ENCODE data around the gene RAB27B. TPM values are rescaled to one million over a fixed set of nuclear protein-coding genes. Genes with fewer than 3 reads are reported as not detected.

Gene RAB27B
- polyA plus RNA-seq, 2 of the 4 experiments (the other 2 are of a cell fraction) = 11.0 to 13.2 TPM

GRCh38 chr18:54783139-54783538, 45.1 kb upstream of the RAB27B start (continued):
- TF ChIP-seq BHLHE40 (IDR thresholded peaks at IDR 0.05; ENCODE audit: low read depth, low read length) (no peak), EP300 (IDR thresholded peaks at IDR 0.05) (no peak), CBX2 (IDR thresholded peaks at IDR 0.05; ENCODE audit: borderline replicate concordance, low read depth) (no peak)
- TF ChIP-seq, protein P1, sequence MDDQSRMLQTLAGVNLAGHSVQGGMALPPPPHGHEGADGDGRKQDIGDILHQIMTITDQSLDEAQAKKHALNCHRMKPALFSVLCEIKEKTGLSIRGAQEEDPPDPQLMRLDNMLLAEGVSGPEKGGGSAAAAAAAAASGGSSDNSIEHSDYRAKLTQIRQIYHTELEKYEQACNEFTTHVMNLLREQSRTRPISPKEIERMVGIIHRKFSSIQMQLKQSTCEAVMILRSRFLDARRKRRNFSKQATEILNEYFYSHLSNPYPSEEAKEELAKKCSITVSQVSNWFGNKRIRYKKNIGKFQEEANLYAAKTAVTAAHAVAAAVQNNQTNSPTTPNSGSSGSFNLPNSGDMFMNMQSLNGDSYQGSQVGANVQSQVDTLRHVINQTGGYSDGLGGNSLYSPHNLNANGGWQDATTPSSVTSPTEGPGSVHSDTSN (IDR thresholded peaks at IDR 0.05) = no peak

DNA sequence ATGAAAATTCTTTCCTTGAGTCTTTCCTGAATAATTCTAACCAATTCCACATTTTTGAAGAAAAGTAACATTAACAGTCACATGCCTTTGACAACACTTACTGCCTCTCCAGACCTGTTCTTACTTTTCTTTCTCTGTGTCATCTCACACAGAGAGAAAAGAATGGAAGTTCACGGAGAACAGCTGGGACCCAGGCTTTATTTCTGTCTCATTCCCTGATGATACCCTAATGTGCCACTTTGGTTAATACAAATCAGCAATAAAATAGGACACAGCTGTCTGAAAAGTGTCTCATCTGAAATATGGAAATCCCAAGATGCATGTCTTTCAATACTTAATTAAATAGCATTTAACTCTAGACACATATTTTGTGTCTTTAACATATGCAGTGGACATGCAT, 42.1 kb upstream of the RAB27B start:
- Histone ChIP-seq H3K27ac (0 out of 6 replicates have a peak overlapping the region, but pooled peaks of 1 of the 2 experiments have one; percentile 41), H3K4me3 (no peak overlapping the region), H3K9me3 (no peaks in the 10 kb centered on the region), H3K4me1 (no peaks in the 10 kb centered on the region), H3K4me2 (no peak overlapping the region)
- FAIRE-seq (no peak), DNase-seq (ENCODE audit: low read depth in 1 of 2, low spot score in 1 of 2) (no peak), ATAC-seq (no peak)
- TF ChIP-seq HDAC2 (IDR thresholded peaks at IDR 0.05) (no peak), EHF (CRISPR knock-in tag; IDR thresholded peaks at IDR 0.05) (no peak), REST (IDR thresholded peaks at IDR 0.05) (no peak), ZFP36 (IDR thresholded peaks at IDR 0.05; ENCODE audit: borderline replicate concordance, partially characterized antibody) (no peak), KDM5A (IDR thresholded peaks at IDR 0.05) (no peak), GATA3 (IDR thresholded peaks at IDR 0.05; ENCODE audit: borderline replicate concordance) (no peak), POLR2A (IDR thresholded peaks at IDR 0.05; ENCODE audit: low read length) (no peak)
- ChIA-PET POLR2A (no interaction called here), CTCF (no interaction called here)
- WGBS (ENCODE audit: missing lambda C conversion rate) = 80% methylated on average over 1 of the region's 1 CpG

- Histone ChIP-seq H3K9me3 (no peaks in the 10 kb centered on the region), H3K4me3 (no peak overlapping the region), H3K4me2 (no peak overlapping the region), H3K27ac (0 out of 6 replicates have a peak overlapping the region, but pooled peaks of 1 of the 2 experiments have one; percentile 4), H3K4me1 (no peaks in the 10 kb centered on the region)
- DNase-seq (ENCODE audit: low read depth in 1 of 2, low spot score in 1 of 2) = no peak
- POLR2A ChIA-PET = no interaction called here
- no peak for TF ChIP-seq JUN (IDR thresholded peaks at IDR 0.05)
- TF ChIP-seq TP53 (CRISPR knock-in tag; IDR thresholded peaks at IDR 0.05) = no peak
- no peak for TF ChIP-seq NR3C1 (IDR thresholded peaks at IDR 0.05)
- no peak for TF ChIP-seq ZNF302 (CRISPR knock-in tag; IDR thresholded peaks at IDR 0.05)
- TF ChIP-seq HDAC2 (IDR thresholded peaks at IDR 0.05) = no peak
- TF ChIP-seq CHD2 (IDR thresholded peaks at IDR 0.05; ENCODE audit: low read length, partially characterized antibody) = no peak
- TF ChIP-seq POLR2A (IDR thresholded peaks at IDR 0.05; ENCODE audit: low read length) = no peak
- no peak for TF ChIP-seq KDM5A (IDR thresholded peaks at IDR 0.05)
- no peak for TF ChIP-seq JUNB (IDR thresholded peaks at IDR 0.05)
- TF ChIP-seq HOXB5 (CRISPR knock-in tag; IDR thresholded peaks at IDR 0.05) = no peak
- TF ChIP-seq FOXS1 (CRISPR knock-in tag; IDR thresholded peaks at IDR 0.05) = no peak
- WGBS (ENCODE audit: missing lambda C conversion rate) = 87% methylated on average over 5 of the region's 5 CpGs
- CTCF ChIA-PET = interaction anchor here (0.8 kb wide), 1 partner anchor 16 kb away, joined by 3 read pairs; no protein-coding TSS in a partner anchor
- no peak for ATAC-seq
- no peak for FAIRE-seq
These were observed 41.2 kb upstream of the RAB27B start for GRCh38 chr18:54787121-54787520.

DNA sequence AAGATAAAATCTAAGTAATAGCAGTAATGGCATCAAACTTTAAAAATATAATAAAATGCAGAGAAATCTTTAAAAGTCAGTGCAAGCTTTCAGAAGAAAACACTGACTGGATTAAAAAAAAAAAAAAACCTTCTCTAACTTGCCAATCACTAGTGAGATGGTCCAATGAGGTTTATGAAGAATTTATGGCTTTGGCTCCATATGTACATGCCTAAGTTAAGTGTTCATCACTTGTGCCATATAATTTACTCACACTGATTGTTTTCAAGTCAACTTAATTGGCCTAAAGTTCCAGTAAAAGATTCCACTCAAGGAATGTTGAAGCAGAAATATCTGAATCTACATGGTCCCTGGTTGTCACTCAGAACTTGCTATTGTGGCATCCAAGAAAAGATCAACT, 40.7 kb upstream of the RAB27B start:
- Histone ChIP-seq H3K4me3 (no peak overlapping the region), H3K9me3 (no peaks in the 10 kb centered on the region), H3K4me1 (no peaks in the 10 kb centered on the region), H3K27ac (no peak overlapping the region), H3K4me2 (no peak overlapping the region)
- CTCF ChIA-PET = no interaction called here
- POLR2A ChIA-PET = no interaction called here
- FAIRE-seq = no peak
- no peak for ATAC-seq
- DNase-seq (ENCODE audit: low read depth in 1 of 2, low spot score in 1 of 2) = no peak
- TF ChIP-seq KDM5A (IDR thresholded peaks at IDR 0.05) = no peak
- TF ChIP-seq MYC (IDR thresholded peaks at IDR 0.05; ENCODE audit: borderline replicate concordance, low read length) = no peak
- TF ChIP-seq EHF (CRISPR knock-in tag; IDR thresholded peaks at IDR 0.05) = no peak
- no peak for TF ChIP-seq RARB (CRISPR knock-in tag; IDR thresholded peaks at IDR 0.05)
- TF ChIP-seq PHF8 (IDR thresholded peaks at IDR 0.05; ENCODE audit: borderline replicate concordance, low read depth) = no peak
- no peak for TF ChIP-seq REST (IDR thresholded peaks at IDR 0.05)
- TF ChIP-seq ZSCAN20 (CRISPR knock-in tag; IDR thresholded peaks at IDR 0.05) = no peak
- no peak for TF ChIP-seq POLR2A (IDR thresholded peaks at IDR 0.05; ENCODE audit: low read length)
- TF ChIP-seq TP53 (CRISPR knock-in tag; IDR thresholded peaks at IDR 0.05) = no peak
- no peak for TF ChIP-seq ESRRA (IDR thresholded peaks at IDR 0.05; ENCODE audit: borderline replicate concordance, low read length)
- TF ChIP-seq TFCP2L1 (CRISPR knock-in tag; IDR thresholded peaks at IDR 0.05) = no peak
- TF ChIP-seq EP300 (IDR thresholded peaks at IDR 0.05) = no peak
- TF ChIP-seq MAFK (IDR thresholded peaks at IDR 0.05; ENCODE audit: partially characterized antibody) = no peak
- no peak for TF ChIP-seq FOSL2 (IDR thresholded peaks at IDR 0.05)
- no peak for TF ChIP-seq FOSL2 (CRISPR knock-in tag; IDR thresholded peaks at IDR 0.05)

Measured in A549 (cell line).